ENCODE measurements around the gene TCF25. TPM values are rescaled to one million over a fixed set of nuclear protein-coding genes. Genes with fewer than 3 reads are reported as not detected.
A peak's percentile ranks its signal among the peaks of the same experiment; 100 is the strongest.
"Not testable (repeated sequence)": the region's sequence is repeated elsewhere in the genome, so short reads cannot be mapped to it uniquely, and the experiment has no call there.

TCF25 gene
- total RNA-seq, 1 experiment from 2014 or later = 196 TPM

- intact Hi-C loops (cut with micrococcal nuclease; ENCODE audit: unreplicated experiment) = no loop called here
- no peaks in the 10 kb centered on the region for H3K27me3 ChIP-seq (replicated peaks; ENCODE audit: control insufficient read depth, insufficient read depth, low read length)
- Mint-ChIP-seq H3K4me3 (ENCODE audit: unreplicated experiment) (no peak overlapping the region), H3K9me3 (ENCODE audit: unreplicated experiment) (no peaks in the 10 kb centered on the region), H3K4me1 (ENCODE audit: low read depth, unreplicated experiment) (peaks cover 5% of the 10 kb centered on the region), H3K27me3 (ENCODE audit: insufficient read depth, unreplicated experiment) (no peaks in the 10 kb centered on the region), H3K27ac (ENCODE audit: unreplicated experiment) (no peak overlapping the region), H3K36me3 (ENCODE audit: insufficient read depth, unreplicated experiment) (peaks cover 41% of the 10 kb centered on the region)
- peaks cover 5% of the 10 kb centered on the region for H3K36me3 ChIP-seq (ENCODE audit: control insufficient read depth, insufficient read depth, low read length)
- ChIA-PET CTCF (interaction anchor here (0.5 kb wide), 1 partner anchor 71 kb away, joined by 5 read pairs; no protein-coding TSS in a partner anchor), POLR2A (no interaction called here)
- H3K4me1 ChIP-seq = peaks cover 11% of the 10 kb centered on the region
- DNase-seq = no peak
- no peak overlapping the region for H3K4me3 ChIP-seq (ENCODE audit: low read depth, low read length)
- TF ChIP-seq CTCF (IDR thresholded peaks at IDR 0.05; ENCODE audit: insufficient read depth in 1 of 2, low read depth in 1 of 2, low read length in 1 of 2, severe bottlenecking in 1 of 2, unreplicated experiment in 1 of 2) = no peak
- H3K9me3 ChIP-seq = peaks cover 18% of the 10 kb centered on the region; the same call in 1 of the 2 replicates
- BruUV-seq (replicated peaks) = no TSS peak
Observed at GRCh38 chr16:89870440-89870839, 3.0 kb upstream of the TCF25 start.

DNA sequence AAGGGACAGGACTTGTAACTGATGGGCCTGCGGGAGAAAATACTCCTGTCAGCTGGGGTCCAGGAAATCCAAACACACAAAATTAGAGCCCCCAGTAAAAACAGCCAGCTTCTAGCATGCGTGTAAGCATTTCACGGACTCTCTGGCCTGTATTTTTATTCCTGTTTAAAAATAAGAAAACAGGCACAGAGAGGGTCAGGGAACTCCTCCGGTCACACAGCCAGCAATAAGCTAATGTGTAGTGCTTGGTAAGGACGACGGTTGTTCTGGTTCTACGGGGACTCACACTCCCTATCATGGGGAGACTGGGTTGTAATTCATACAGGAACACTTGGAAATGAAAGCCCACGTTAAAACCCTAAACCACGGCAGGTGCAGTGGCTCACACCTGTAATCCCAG is 1.5 kb upstream of the TCF25 start:
- DNase-seq = no peak
- H3K4me3 Mint-ChIP-seq (ENCODE audit: unreplicated experiment) = peak overlapping the region; percentile 87

GRCh38 chr16:89873972-89874689 is 739 bp downstream of the TCF25 start:
- Histone ChIP-seq H3K9me3 (peaks cover 3% of the 10 kb centered on the region; the same call in 1 of the 2 replicates), H3K27me3 (replicated peaks; ENCODE audit: control insufficient read depth, insufficient read depth, low read length) (no peaks in the 10 kb centered on the region), H3K4me1 (peaks cover 11% of the 10 kb centered on the region), H3K36me3 (ENCODE audit: control insufficient read depth, insufficient read depth, low read length) (peaks cover 6% of the 10 kb centered on the region), H3K4me3 (ENCODE audit: low read depth, low read length) (peak overlapping the region; percentile 100)
- DNase-seq = peak; percentile 95 to 98
- H3K27ac Mint-ChIP-seq (ENCODE audit: unreplicated experiment) = peak overlapping the region; percentile 94
- H3K4me1 Mint-ChIP-seq (ENCODE audit: low read depth, unreplicated experiment) = peaks cover 7% of the 10 kb centered on the region
- intact Hi-C loops (cut with micrococcal nuclease; ENCODE audit: unreplicated experiment) = loop anchor here (2.0 kb wide), 1 partner anchor 47 kb away; no protein-coding TSS in a partner anchor
- H3K27me3 Mint-ChIP-seq (ENCODE audit: insufficient read depth, unreplicated experiment) = no peaks in the 10 kb centered on the region
- peak overlapping the region; percentile 87 for H3K4me3 Mint-ChIP-seq (ENCODE audit: unreplicated experiment)
- TF ChIP-seq CTCF (IDR thresholded peaks at IDR 0.05; ENCODE audit: insufficient read depth in 1 of 2, low read depth in 1 of 2, low read length in 1 of 2, severe bottlenecking in 1 of 2, unreplicated experiment in 1 of 2) = no peak
- CTCF ChIA-PET = interaction anchor here (0.6 to 2.1 kb wide), 4 partner anchors 13 to 174 kb away, joined by 3 to 16 read pairs (median 4); partner anchors contain the start of gene SPATA2L
- no TSS peak for BruUV-seq (replicated peaks)
- H3K9me3 Mint-ChIP-seq (ENCODE audit: unreplicated experiment) = no peaks in the 10 kb centered on the region
- POLR2A ChIA-PET = interaction anchor here (0.5 to 1.4 kb wide), 12 partner anchors 15 to 1211 kb away, joined by 3 to 11 read pairs (median 4); partner anchors contain the start of genes DBNDD1, MC1R, MVD and TUBB3
- peaks cover 53% of the 10 kb centered on the region for H3K36me3 Mint-ChIP-seq (ENCODE audit: insufficient read depth, unreplicated experiment)

More for the DNA sequence above, 1.5 kb upstream of the TCF25 start:
- TSS peak; percentile 43 for BruUV-seq (replicated peaks)
- Mint-ChIP-seq H3K36me3 (ENCODE audit: insufficient read depth, unreplicated experiment) (peaks cover 37% of the 10 kb centered on the region), H3K9me3 (ENCODE audit: unreplicated experiment) (no peaks in the 10 kb centered on the region), H3K27me3 (ENCODE audit: insufficient read depth, unreplicated experiment) (no peaks in the 10 kb centered on the region), H3K27ac (ENCODE audit: unreplicated experiment) (no peak overlapping the region), H3K4me1 (ENCODE audit: low read depth, unreplicated experiment) (peaks cover 7% of the 10 kb centered on the region)
- no peaks in the 10 kb centered on the region for H3K27me3 ChIP-seq (replicated peaks; ENCODE audit: control insufficient read depth, insufficient read depth, low read length)
- intact Hi-C loops (cut with micrococcal nuclease; ENCODE audit: unreplicated experiment) = no loop called here
- TF ChIP-seq CTCF (IDR thresholded peaks at IDR 0.05; ENCODE audit: insufficient read depth in 1 of 2, low read depth in 1 of 2, low read length in 1 of 2, severe bottlenecking in 1 of 2, unreplicated experiment in 1 of 2) = no peak
- no peak overlapping the region for H3K4me3 ChIP-seq (ENCODE audit: low read depth, low read length)
- H3K4me1 ChIP-seq = peaks cover 11% of the 10 kb centered on the region
- peaks cover 18% of the 10 kb centered on the region; the same call in 1 of the 2 replicates for H3K9me3 ChIP-seq
- CTCF ChIA-PET = no interaction called here
- POLR2A ChIA-PET = no interaction called here
- peaks cover 6% of the 10 kb centered on the region for H3K36me3 ChIP-seq (ENCODE audit: control insufficient read depth, insufficient read depth, low read length)

- H3K4me1 ChIP-seq; H3K27ac Mint-ChIP-seq (ENCODE audit: unreplicated experiment); H3K9me3 Mint-ChIP-seq (ENCODE audit: unreplicated experiment); H3K27me3 Mint-ChIP-seq (ENCODE audit: insufficient read depth, unreplicated experiment); BruUV-seq (replicated peaks); H3K27me3 ChIP-seq (replicated peaks; ENCODE audit: control insufficient read depth, insufficient read depth, low read length); POLR2A ChIA-PET; H3K4me3 Mint-ChIP-seq (ENCODE audit: unreplicated experiment); DNase-seq; H3K4me3 ChIP-seq (ENCODE audit: low read depth, low read length); H3K4me1 Mint-ChIP-seq (ENCODE audit: low read depth, unreplicated experiment); intact Hi-C loops (cut with micrococcal nuclease; ENCODE audit: unreplicated experiment); H3K9me3 ChIP-seq: not testable (repeated sequence)
- CTCF ChIA-PET = interaction anchor here (0.6 kb wide), 1 partner anchor 32 kb away, joined by 3 read pairs; no protein-coding TSS in a partner anchor
- H3K36me3 Mint-ChIP-seq (ENCODE audit: insufficient read depth, unreplicated experiment) = peaks cover 66% of the 10 kb centered on the region
- H3K36me3 ChIP-seq (ENCODE audit: control insufficient read depth, insufficient read depth, low read length) = peaks cover 11% of the 10 kb centered on the region
Observed at GRCh38 chr16:89879123-89879522, 5.7 kb downstream of the TCF25 start.

All from Caco-2 (cell line).